ENCODE measurements around the gene IQCC. TPM values are rescaled to one million over a fixed set of nuclear protein-coding genes. Genes with fewer than 3 reads are reported as not detected.

IQCC gene
- polyA plus RNA-seq, 1 of the 3 experiments (the other 2 are of a cell fraction), result 2.4 TPM

DNA sequence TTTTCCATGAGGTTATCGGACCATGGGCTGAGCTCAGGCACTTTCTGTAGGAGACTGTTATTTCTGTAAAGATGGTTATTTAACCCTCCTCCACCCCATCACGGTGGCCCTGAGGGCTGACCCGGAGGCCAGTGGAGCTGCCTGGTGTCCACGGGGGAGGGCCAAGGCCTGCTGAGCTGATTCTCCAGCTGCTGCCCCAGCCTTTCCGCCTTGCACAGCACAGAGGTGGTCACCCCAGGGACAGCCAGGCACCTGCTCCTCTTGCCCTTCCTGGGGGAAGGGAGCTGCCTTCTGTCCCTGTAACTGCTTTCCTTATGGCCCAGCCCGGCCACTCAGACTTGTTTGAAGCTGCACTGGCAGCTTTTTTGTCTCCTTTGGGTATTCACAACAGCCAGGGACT lies 7.6 kb upstream of the IQCC start:
- H3K27ac ChIP-seq (ENCODE audit: low read depth in 2 of 2, low read length in 1 of 2), result no peak overlapping the region; a peak in 2 of 4 replicates
- H3K4me2 ChIP-seq, result no peak overlapping the region
- H3K4me3 ChIP-seq (ENCODE audit: low read depth in 2 of 2, low read length in 1 of 2), result no peak overlapping the region
- H3K9me3 ChIP-seq, result no peaks in the 10 kb centered on the region
- no peaks in the 10 kb centered on the region for H3K79me2 ChIP-seq (ENCODE audit: insufficient read depth)
- H3K9me2 ChIP-seq, result no peaks in the 10 kb centered on the region
- WGBS (ENCODE audit: low lambda C conversion rate), result 93% methylated on average over 2 of the region's 6 CpGs
- POLR2A ChIA-PET, result interaction anchor here (0.7 to 3.4 kb wide), 4 partner anchors 11 to 82 kb away, joined by 3 to 19 read pairs (median 4); partner anchors contain the start of genes DCDC2B and TXLNA
- H3K9ac ChIP-seq, result no peak overlapping the region
- no peak for DNase-seq
- no peaks in the 10 kb centered on the region for H3K27me3 ChIP-seq (ENCODE audit: insufficient read depth)
- H3F3A ChIP-seq (replicated peaks; ENCODE audit: insufficient read depth), result peaks cover 18% of the 10 kb centered on the region
- peaks cover 34 to 52% of the 10 kb centered on the region in 2 experiments for H3K36me3 ChIP-seq (replicated peaks in 1 of 2; ENCODE audit: control insufficient read depth in 1 of 2, insufficient read depth in 2 of 2, low read length in 1 of 2)
- H2AFZ ChIP-seq (ENCODE audit: low read depth), result no peak overlapping the region
- CTCF ChIA-PET, result interaction anchor here (0.8 to 1.7 kb wide), 5 partner anchors 18 to 50 kb away, joined by 3 to 10 read pairs (median 5); partner anchors contain the start of gene TXLNA
- H4K20me1 ChIP-seq (ENCODE audit: insufficient read depth), result no peaks in the 10 kb centered on the region
- H3K4me1 ChIP-seq (ENCODE audit: control insufficient read depth in 1 of 2, insufficient read depth in 2 of 2, low read depth in 1 of 2, low read length in 1 of 2), result peaks cover 22 to 30% of the 10 kb centered on the region in 2 experiments; a peak in 3 of 4 replicates
- TF ChIP-seq NRF1 (IDR thresholded peaks at IDR 0.05; ENCODE audit: low read depth, low read length) (no peak), RCOR1 (IDR thresholded peaks at IDR 0.05; ENCODE audit: low read length) (no peak), FOSL2 (IDR thresholded peaks at IDR 0.05; ENCODE audit: borderline replicate concordance, low read depth) (no peak), TEAD4 (IDR thresholded peaks at IDR 0.05; ENCODE audit: borderline replicate concordance, insufficient read depth) (no peak), SMC3 (IDR thresholded peaks at IDR 0.05; ENCODE audit: low read depth, low read length) (no peak), ELF1 (IDR thresholded peaks at IDR 0.05) (no peak), EP300 (IDR thresholded peaks at IDR 0.05; ENCODE audit: borderline replicate concordance in 1 of 2, low read depth in 1 of 2, low read length in 1 of 2) (no peak), TAF1 (IDR thresholded peaks at IDR 0.05; ENCODE audit: borderline replicate concordance, low read depth, low read length) (no peak), EZH2phosphoT487 (IDR thresholded peaks at IDR 0.05; ENCODE audit: borderline replicate concordance, low read depth) (no peak), NFIC (IDR thresholded peaks at IDR 0.05; ENCODE audit: borderline replicate concordance) (no peak), FOXM1 (IDR thresholded peaks at IDR 0.05; ENCODE audit: low read depth) (no peak), RAD21 (IDR thresholded peaks at IDR 0.05; ENCODE audit: low read length) (no peak), GABPA (IDR thresholded peaks at IDR 0.05; ENCODE audit: low read depth) (no peak), GATA2 (CRISPR knock-in tag; IDR thresholded peaks at IDR 0.05) (no peak), YY1 (IDR thresholded peaks at IDR 0.05; ENCODE audit: low read depth) (no peak), FOXJ3 (CRISPR knock-in tag; IDR thresholded peaks at IDR 0.05) (no peak)
- TF ChIP-seq, protein P1, sequence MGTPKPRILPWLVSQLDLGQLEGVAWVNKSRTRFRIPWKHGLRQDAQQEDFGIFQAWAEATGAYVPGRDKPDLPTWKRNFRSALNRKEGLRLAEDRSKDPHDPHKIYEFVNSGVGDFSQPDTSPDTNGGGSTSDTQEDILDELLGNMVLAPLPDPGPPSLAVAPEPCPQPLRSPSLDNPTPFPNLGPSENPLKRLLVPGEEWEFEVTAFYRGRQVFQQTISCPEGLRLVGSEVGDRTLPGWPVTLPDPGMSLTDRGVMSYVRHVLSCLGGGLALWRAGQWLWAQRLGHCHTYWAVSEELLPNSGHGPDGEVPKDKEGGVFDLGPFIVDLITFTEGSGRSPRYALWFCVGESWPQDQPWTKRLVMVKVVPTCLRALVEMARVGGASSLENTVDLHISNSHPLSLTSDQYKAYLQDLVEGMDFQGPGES (IDR thresholded peaks at IDR 0.05; ENCODE audit: low read depth, low read length), result no peak
- TF ChIP-seq, protein P2, sequence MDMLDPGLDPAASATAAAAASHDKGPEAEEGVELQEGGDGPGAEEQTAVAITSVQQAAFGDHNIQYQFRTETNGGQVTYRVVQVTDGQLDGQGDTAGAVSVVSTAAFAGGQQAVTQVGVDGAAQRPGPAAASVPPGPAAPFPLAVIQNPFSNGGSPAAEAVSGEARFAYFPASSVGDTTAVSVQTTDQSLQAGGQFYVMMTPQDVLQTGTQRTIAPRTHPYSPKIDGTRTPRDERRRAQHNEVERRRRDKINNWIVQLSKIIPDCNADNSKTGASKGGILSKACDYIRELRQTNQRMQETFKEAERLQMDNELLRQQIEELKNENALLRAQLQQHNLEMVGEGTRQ (IDR thresholded peaks at IDR 0.05; ENCODE audit: borderline replicate concordance, low read depth, low read length), result no peak
- TF ChIP-seq, protein P3, sequence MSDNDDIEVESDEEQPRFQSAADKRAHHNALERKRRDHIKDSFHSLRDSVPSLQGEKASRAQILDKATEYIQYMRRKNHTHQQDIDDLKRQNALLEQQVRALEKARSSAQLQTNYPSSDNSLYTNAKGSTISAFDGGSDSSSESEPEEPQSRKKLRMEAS (IDR thresholded peaks at IDR 0.05; ENCODE audit: low read depth), result no peak
